Stimulated activated CD8-positive, alpha-beta memory T cell treated with anti-CD3 and anti-CD28 coated beads, Interleukin-15, amount 100 ng/mL, for 1 hour (primary cell): ENCODE measurements around the gene PDF.
A peak's percentile ranks its signal among the peaks of the same experiment; 100 is the strongest.

Experiments
- DNase-seq: peaks from one replicate; pipeline ENCODE4 v3.0.0-alpha.2; 2020; ENCODE audit warnings: low read depth

PDF gene

GRCh38 chr16:69339289-69340094, 9.1 kb upstream of the PDF start, which contains the start of the genes COG8 and NIP7:
Gene COG8, minus strand, starts transcription at chr16:69339564. Its CDS starts 12 bp downstream, at chr16:69339552.
Gene NIP7, plus strand, starts transcription at chr16:69339772. Its CDS starts 58 bp downstream, at chr16:69339830.
- DNase-seq = peak; percentile 83

GRCh38 chr16:69338557-69339288, 8.3 kb upstream of the PDF start:
- DNase-seq = peak; percentile 34

- DNase-seq = no peak
Observed at GRCh38 chr16:69334696-69335095, 4.3 kb upstream of the PDF start.

- peak; percentile 22 for DNase-seq
Observed at GRCh38 chr16:69329369-69330285, 761 bp downstream of the PDF start.

GRCh38 chr16:69328854-69329316, 1.5 kb downstream of the PDF start:
- DNase-seq = no peak

GRCh38 chr16:69327585-69328310, 2.6 kb downstream of the PDF start:
- no peak for DNase-seq

GRCh38 chr16:69326172-69326873, 4.1 kb downstream of the PDF start:
- DNase-seq = no peak

- DNase-seq = no peak
Observed at GRCh38 chr16:69325784-69326171, 4.6 kb downstream of the PDF start.

- DNase-seq = no peak
Observed at GRCh38 chr16:69324585-69325253, 5.7 kb downstream of the PDF start.

GRCh38 chr16:69324013-69324531, 6.3 kb downstream of the PDF start:
- no peak for DNase-seq

GRCh38 chr16:69323415-69323814, 7.0 kb downstream of the PDF start:
- no peak for DNase-seq

GRCh38 chr16:69322343-69322742, 8.0 kb downstream of the PDF start:
- no peak for DNase-seq

- no peak for DNase-seq
Observed at GRCh38 chr16:69321080-69321479, 9.3 kb downstream of the PDF start.

GRCh38 chr16:69320740-69321073, 9.7 kb downstream of the PDF start:
- no peak for DNase-seq

- DNase-seq = no peak
Observed at GRCh38 chr16:69319826-69320739, 10.3 kb downstream of the PDF start.

GRCh38 chr16:69319381-69319780, 11.0 kb downstream of the PDF start:
- no peak for DNase-seq

- no peak for DNase-seq
Observed at GRCh38 chr16:69318911-69319289, 11.5 kb downstream of the PDF start.

GRCh38 chr16:69318177-69318910, 12.0 kb downstream of the PDF start:
- no peak for DNase-seq
